Vagina (tissue), 2 donors: ENCODE results near the gene TMEM54. TPM values are rescaled to one million over a fixed set of nuclear protein-coding genes. Genes with fewer than 3 reads are reported as not detected.

Source experiments
- DNase-seq, 2 donors: peaks; one replicate each; pipeline ENCODE4 v3.0.0-alpha.2; 2017; ENCODE audit errors: extremely low spot score in 2 of 2
- H3K27ac ChIP-seq: fragments of 200-600 bp; sonication (generic); one replicate; pipeline ENCODE4 v1.5.1; 2019
- H3K27me3 ChIP-seq: fragments of 200-600 bp; sonication (generic); one replicate; pipeline ENCODE4 v1.5.1; 2019
- H3K36me3 ChIP-seq, 2 donors: fragments of 200-600 bp; sonication (generic); one replicate each; pipeline ENCODE4 v1.5.1; 2017 to 2019
- H3K4me1 ChIP-seq: fragments of 200-600 bp; sonication (generic); one replicate; pipeline ENCODE4 v1.5.1; 2019
- H3K4me3 ChIP-seq, 2 donors: fragments of 200-600 bp; sonication (generic); 1 replicate in 1 of 2; 2 replicates in 1 of 2; pipeline ENCODE4 v1.5.1; 2016 to 2019
- H3K9me3 ChIP-seq: fragments of 200-600 bp; sonication (generic); one replicate; pipeline ENCODE4 v1.5.1; 2019
- CTCF ChIP-seq, 3 experiments: fragments of 450-650 bp in 2 of 3; fragments of 200-600 bp in 1 of 3; sonication (generic) in 1 of 3; IDR thresholded peaks; one replicate each; pipeline ENCODE4 v1.5.1; 2017 to 2019; ENCODE audit warnings: antibody characterized with exemption in 3 of 3, mild to moderate bottlenecking in 2 of 3, moderate library complexity in 2 of 3
- POLR2A ChIP-seq, 2 donors: fragments of 450-650 bp; IDR thresholded peaks; one replicate each; pipeline ENCODE4 v1.6.1; 2017; ENCODE audit warnings: antibody characterized with exemption in 2 of 2, mild to moderate bottlenecking in 2 of 2, moderate library complexity in 2 of 2
- POLR2AphosphoS5 ChIP-seq, 2 donors: sonication (generic); formaldehyde crosslinking; IDR thresholded peaks; one replicate each; pipeline ENCODE4 v1.9.0; 2017; ENCODE audit warnings: antibody characterized with exemption in 2 of 2, mild to moderate bottlenecking in 2 of 2, low read depth in 1 of 2; ENCODE audit not compliant: insufficient read depth in 1 of 2
- intact Hi-C: fragments of 100-400 bp; cut with DNase I; formaldehyde crosslinking; loops from one replicate; pipeline ENCODE4 v1.15.1; 2023
- total RNA-seq: library from RNA; depleted of rRNA; stranded (reverse); fragments of >200 nt; gene quantifications from one replicate; pipeline ENCODE4 v1.2.3, GENCODE V29; 2016

TMEM54 gene
- total RNA-seq, 1 donor from 2014 or later: 36.1 TPM

- intact Hi-C loops: loop anchor here (10.0 kb wide), 1 partner anchor 160 kb away; no protein-coding TSS in a partner anchor
- DNase-seq: no peak
- Histone ChIP-seq H3K27me3 (no peaks in the 10 kb centered on the region), H3K4me1 (peaks cover 28% of the 10 kb centered on the region), H3K4me3 (no peak overlapping the region), H3K9me3 (no peaks in the 10 kb centered on the region), H3K36me3 (no peaks in the 10 kb centered on the region), H3K27ac (no peak overlapping the region)
- TF ChIP-seq CTCF (IDR thresholded peaks at IDR 0.05): no peak
These were observed 26.1 kb downstream of the TMEM54 start for GRCh38 chr1:32874860-32875752.

GRCh38 chr1:32873484-32873883 is 27.7 kb downstream of the TMEM54 start:
- TF ChIP-seq POLR2AphosphoS5 (IDR thresholded peaks at IDR 0.05; ENCODE audit: insufficient read depth in 1 of 2, low read depth in 1 of 2): no peak
- TF ChIP-seq POLR2A (IDR thresholded peaks at IDR 0.05): no peak
- TF ChIP-seq CTCF (IDR thresholded peaks at IDR 0.05): no peak
- Histone ChIP-seq H3K36me3 (no peaks in the 10 kb centered on the region), H3K27me3 (no peaks in the 10 kb centered on the region), H3K9me3 (no peaks in the 10 kb centered on the region), H3K4me1 (peaks cover 31% of the 10 kb centered on the region), H3K4me3 (no peak overlapping the region), H3K27ac (no peak overlapping the region)
- intact Hi-C loops: loop anchor here (10.0 kb wide), 1 partner anchor 159 kb away; no protein-coding TSS in a partner anchor
- no peak for DNase-seq

- intact Hi-C loops: loop anchor here (10.0 kb wide), 1 partner anchor 157 kb away; no protein-coding TSS in a partner anchor
- no peak overlapping the region for H3K27ac ChIP-seq
- H3K27me3 ChIP-seq: no peaks in the 10 kb centered on the region
- no peaks in the 10 kb centered on the region for H3K9me3 ChIP-seq
- peaks cover 26% of the 10 kb centered on the region for H3K4me1 ChIP-seq
- TF ChIP-seq CTCF (IDR thresholded peaks at IDR 0.05) (no peak), POLR2AphosphoS5 (IDR thresholded peaks at IDR 0.05; ENCODE audit: insufficient read depth in 1 of 2, low read depth in 1 of 2) (no peak), POLR2A (IDR thresholded peaks at IDR 0.05) (no peak)
- H3K4me3 ChIP-seq: no peak overlapping the region
- no peak for DNase-seq
- no peaks in the 10 kb centered on the region for H3K36me3 ChIP-seq
These were observed 29.1 kb downstream of the TMEM54 start for GRCh38 chr1:32872192-32872460.

- Histone ChIP-seq H3K4me1 (peaks cover 26% of the 10 kb centered on the region), H3K27me3 (no peaks in the 10 kb centered on the region), H3K9me3 (no peaks in the 10 kb centered on the region), H3K36me3 (no peaks in the 10 kb centered on the region), H3K27ac (no peak overlapping the region), H3K4me3 (peak overlapping the region; percentile 38 to 56)
- intact Hi-C loops: loop anchor here (10.0 kb wide), 1 partner anchor 157 kb away; no protein-coding TSS in a partner anchor
- peak in 1 of 2 donors; percentile 49 for DNase-seq
- TF ChIP-seq CTCF (IDR thresholded peaks at IDR 0.05) (no peak), POLR2A (IDR thresholded peaks at IDR 0.05) (no peak), POLR2AphosphoS5 (IDR thresholded peaks at IDR 0.05; ENCODE audit: insufficient read depth in 1 of 2, low read depth in 1 of 2) (no peak)
These were observed 29.6 kb downstream of the TMEM54 start for GRCh38 chr1:32871364-32872191.
